ACC112 (cell line): ENCODE measurements around the gene TGFBR3.
A peak's percentile ranks its signal among the peaks of the same experiment; 100 is the strongest.

Source experiments
- H2AFZ ChIP-seq: fragments of 200-600 bp; sonication (generic); one replicate; pipeline ENCODE4 v1.6.0; 2017; ENCODE audit warnings: antibody characterized with exemption, low read length; ENCODE audit not compliant: unreplicated experiment
- H3K27ac ChIP-seq: fragments of 200-600 bp; sonication (generic); 2 replicates; pipeline ENCODE4 v1.5.1; 2014; ENCODE audit warnings: low read depth, mild to moderate bottlenecking, antibody characterized with exemption, low read length, moderate library complexity
- H3K27me3 ChIP-seq: fragments of 200-600 bp; sonication (generic); 2 replicates; pipeline ENCODE4 v1.6.1; 2014; ENCODE audit warnings: mild to moderate bottlenecking, antibody characterized with exemption, low read length, moderate library complexity, mixed read lengths; ENCODE audit not compliant: insufficient read depth
- H3K36me3 ChIP-seq: fragments of 200-600 bp; sonication (generic); 2 replicates; pipeline ENCODE4 v1.6.1; 2016; ENCODE audit warnings: mild to moderate bottlenecking, antibody characterized with exemption, low read length, moderate library complexity, mixed read lengths; ENCODE audit not compliant: insufficient read depth
- H3K4me1 ChIP-seq: fragments of 200-600 bp; sonication (generic); one replicate; pipeline ENCODE4 v1.6.1; 2016; ENCODE audit warnings: low read length, mixed read lengths; ENCODE audit not compliant: insufficient read depth, unreplicated experiment, control insufficient read depth
- H3K4me3 ChIP-seq: fragments of 200-600 bp; sonication (generic); 2 replicates; pipeline ENCODE4 v1.5.1; 2014; ENCODE audit warnings: mild to moderate bottlenecking, low read depth, low read length
- H3K79me2 ChIP-seq: fragments of 200-600 bp; sonication (generic); one replicate; pipeline ENCODE4 v1.6.0; 2016; ENCODE audit warnings: low read length; ENCODE audit not compliant: control insufficient read depth, unreplicated experiment, insufficient read depth

The TGFBR3 gene

GRCh38 chr1:91720044-91720443, 165.9 kb downstream of the TGFBR3 start:
- Histone ChIP-seq H3K4me1 (peaks cover 1% of the 10 kb centered on the region), H3K4me3 (no peak overlapping the region), H2AFZ (no peak overlapping the region), H3K79me2 (no peaks in the 10 kb centered on the region), H3K27me3 (no peaks in the 10 kb centered on the region), H3K27ac (no peak overlapping the region), H3K36me3 (peaks cover 9% of the 10 kb centered on the region; the same call in 1 of the 2 replicates)

GRCh38 chr1:91718877-91719276, 167.1 kb downstream of the TGFBR3 start:
- Histone ChIP-seq H3K4me1 (no peaks in the 10 kb centered on the region), H3K36me3 (peaks cover 9% of the 10 kb centered on the region; the same call in 1 of the 2 replicates), H3K4me3 (no peak overlapping the region), H3K79me2 (no peaks in the 10 kb centered on the region), H3K27me3 (no peaks in the 10 kb centered on the region), H2AFZ (no peak overlapping the region), H3K27ac (no peak overlapping the region)

- no peak overlapping the region for H3K4me3 ChIP-seq
- peaks cover 4% of the 10 kb centered on the region for H3K4me1 ChIP-seq
- no peak overlapping the region for H2AFZ ChIP-seq
- H3K36me3 ChIP-seq: peaks cover 9% of the 10 kb centered on the region; the same call in 1 of the 2 replicates
- H3K27me3 ChIP-seq: no peaks in the 10 kb centered on the region
- H3K79me2 ChIP-seq: no peaks in the 10 kb centered on the region
- no peak overlapping the region for H3K27ac ChIP-seq
These were observed 167.6 kb downstream of the TGFBR3 start for GRCh38 chr1:91718368-91718767.

GRCh38 chr1:91717839-91718238, 168.1 kb downstream of the TGFBR3 start:
- Histone ChIP-seq H3K4me1 (peaks cover 9% of the 10 kb centered on the region), H3K4me3 (no peak overlapping the region), H2AFZ (no peak overlapping the region), H3K27ac (no peak overlapping the region), H3K36me3 (peaks cover 9% of the 10 kb centered on the region; the same call in 1 of the 2 replicates), H3K27me3 (no peaks in the 10 kb centered on the region), H3K79me2 (no peaks in the 10 kb centered on the region)

- Histone ChIP-seq H3K27me3 (no peaks in the 10 kb centered on the region), H3K79me2 (no peaks in the 10 kb centered on the region), H3K4me1 (peaks cover 13% of the 10 kb centered on the region), H3K4me3 (no peak overlapping the region), H3K27ac (no peak overlapping the region), H2AFZ (no peak overlapping the region), H3K36me3 (peaks cover 15% of the 10 kb centered on the region; the same call in 1 of the 2 replicates)
These were observed 169.6 kb downstream of the TGFBR3 start for GRCh38 chr1:91716339-91716738.

GRCh38 chr1:91715416-91716000, 170.4 kb downstream of the TGFBR3 start:
- Histone ChIP-seq H3K79me2 (no peaks in the 10 kb centered on the region), H3K36me3 (peaks cover 15% of the 10 kb centered on the region; the same call in 1 of the 2 replicates), H3K27ac (no peak overlapping the region), H3K27me3 (no peaks in the 10 kb centered on the region), H2AFZ (no peak overlapping the region), H3K4me3 (no peak overlapping the region), H3K4me1 (peaks cover 13% of the 10 kb centered on the region)

- Histone ChIP-seq H3K4me1 (peaks cover 13% of the 10 kb centered on the region), H3K27me3 (no peaks in the 10 kb centered on the region), H3K4me3 (no peak overlapping the region), H3K79me2 (no peaks in the 10 kb centered on the region), H3K27ac (no peak overlapping the region), H2AFZ (no peak overlapping the region), H3K36me3 (peaks cover 15% of the 10 kb centered on the region; the same call in 1 of the 2 replicates)
These were observed 171.0 kb downstream of the TGFBR3 start for GRCh38 chr1:91714867-91715381.

- Histone ChIP-seq H2AFZ (peak overlapping the region; percentile 15), H3K4me1 (peaks cover 13% of the 10 kb centered on the region), H3K4me3 (peak overlapping the region; percentile 9; the same call in 1 of the 2 replicates), H3K79me2 (no peaks in the 10 kb centered on the region), H3K27ac (peak overlapping the region; percentile 47), H3K27me3 (no peaks in the 10 kb centered on the region), H3K36me3 (peaks cover 6% of the 10 kb centered on the region; the same call in 1 of the 2 replicates)
These were observed 172.7 kb downstream of the TGFBR3 start for GRCh38 chr1:91712981-91713841.

GRCh38 chr1:91712393-91712792, 173.6 kb downstream of the TGFBR3 start:
- peak overlapping the region; percentile 15 for H2AFZ ChIP-seq
- H3K4me1 ChIP-seq: peaks cover 13% of the 10 kb centered on the region

GRCh38 chr1:91711504-91712247, 174.3 kb downstream of the TGFBR3 start:
- Histone ChIP-seq H3K4me1 (peaks cover 13% of the 10 kb centered on the region), H3K27me3 (no peaks in the 10 kb centered on the region), H3K27ac (no peak overlapping the region), H3K79me2 (no peaks in the 10 kb centered on the region), H2AFZ (no peak overlapping the region), H3K4me3 (no peak overlapping the region), H3K36me3 (peaks cover 11% of the 10 kb centered on the region; the same call in 1 of the 2 replicates)

More at GRCh38 chr1:91712393-91712792, 173.6 kb downstream of the TGFBR3 start:
- peaks cover 10% of the 10 kb centered on the region; the same call in 1 of the 2 replicates for H3K36me3 ChIP-seq
- H3K27me3 ChIP-seq: no peaks in the 10 kb centered on the region
- peak overlapping the region; percentile 9; the same call in 1 of the 2 replicates for H3K4me3 ChIP-seq
- no peaks in the 10 kb centered on the region for H3K79me2 ChIP-seq
- peak overlapping the region; percentile 47; the same call in 1 of the 2 replicates for H3K27ac ChIP-seq
